ENCODE results near the gene SLC35F1. TPM values are rescaled to one million over a fixed set of nuclear protein-coding genes. Genes with fewer than 3 reads are reported as not detected.

SLC35F1 gene
- total and polyA plus RNA-seq, 2 donors = 0.92 to 9.1 TPM

- DNase-seq (ENCODE audit: extremely low spot score) = no peak
- H3K4me3 ChIP-seq (ENCODE audit: low read depth, low read length) = no peak overlapping the region
- H3K27ac ChIP-seq (ENCODE audit: low read depth) = no peak overlapping the region
- 91% methylated on average over 1 of the region's 1 CpG for WGBS
- no peaks in the 10 kb centered on the region for H3K4me1 ChIP-seq (ENCODE audit: insufficient read depth)
- H3K36me3 ChIP-seq (ENCODE audit: insufficient read depth) = no peaks in the 10 kb centered on the region
Observed at GRCh38 chr6:117911660-117912059, 4.6 kb downstream of the SLC35F1 start.

DNA sequence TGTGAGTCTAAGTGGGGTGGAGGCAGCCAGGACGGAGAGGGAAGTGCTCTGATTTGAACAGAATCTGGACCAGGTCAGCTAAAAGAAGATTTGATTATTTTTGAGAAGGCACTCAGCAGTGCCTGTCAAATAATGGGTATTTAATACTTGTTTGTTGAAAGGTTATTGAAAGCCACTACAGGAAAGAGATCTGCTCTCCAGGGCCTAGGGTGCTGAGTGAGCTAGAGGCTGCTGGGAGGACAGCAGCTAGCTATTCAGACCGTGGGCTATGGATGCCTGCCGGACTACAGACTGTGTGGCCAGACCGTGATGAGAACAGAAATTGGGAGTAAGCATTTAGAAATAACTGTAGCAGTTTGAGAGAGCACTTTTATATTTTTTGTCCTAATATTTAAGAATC, 8.8 kb downstream of the SLC35F1 start:
- Histone ChIP-seq H3K36me3 (ENCODE audit: insufficient read depth) (no peaks in the 10 kb centered on the region), H3K27ac (ENCODE audit: low read depth) (no peak overlapping the region), H3K4me1 (ENCODE audit: insufficient read depth) (no peaks in the 10 kb centered on the region), H3K4me3 (ENCODE audit: low read depth, low read length) (no peak overlapping the region)
- DNase-seq (ENCODE audit: extremely low spot score) = no peak
- 63% methylated on average over 4 of the region's 4 CpGs for WGBS

GRCh38 chr6:117916483-117916882, 9.4 kb downstream of the SLC35F1 start:
- WGBS = 93% methylated on average over 1 of the region's 1 CpG
- Histone ChIP-seq H3K4me1 (ENCODE audit: insufficient read depth) (no peaks in the 10 kb centered on the region), H3K4me3 (ENCODE audit: low read depth, low read length) (no peak overlapping the region), H3K36me3 (ENCODE audit: insufficient read depth) (no peaks in the 10 kb centered on the region), H3K27ac (ENCODE audit: low read depth) (no peak overlapping the region)
- DNase-seq (ENCODE audit: extremely low spot score) = no peak

GRCh38 chr6:117917176-117917575, 10.1 kb downstream of the SLC35F1 start:
- Histone ChIP-seq H3K27ac (ENCODE audit: low read depth) (no peak overlapping the region), H3K4me3 (ENCODE audit: low read depth, low read length) (no peak overlapping the region), H3K4me1 (ENCODE audit: insufficient read depth) (no peaks in the 10 kb centered on the region), H3K36me3 (ENCODE audit: insufficient read depth) (no peaks in the 10 kb centered on the region)
- WGBS = 77% methylated on average over 2 of the region's 2 CpGs
- no peak for DNase-seq (ENCODE audit: extremely low spot score)

DNA sequence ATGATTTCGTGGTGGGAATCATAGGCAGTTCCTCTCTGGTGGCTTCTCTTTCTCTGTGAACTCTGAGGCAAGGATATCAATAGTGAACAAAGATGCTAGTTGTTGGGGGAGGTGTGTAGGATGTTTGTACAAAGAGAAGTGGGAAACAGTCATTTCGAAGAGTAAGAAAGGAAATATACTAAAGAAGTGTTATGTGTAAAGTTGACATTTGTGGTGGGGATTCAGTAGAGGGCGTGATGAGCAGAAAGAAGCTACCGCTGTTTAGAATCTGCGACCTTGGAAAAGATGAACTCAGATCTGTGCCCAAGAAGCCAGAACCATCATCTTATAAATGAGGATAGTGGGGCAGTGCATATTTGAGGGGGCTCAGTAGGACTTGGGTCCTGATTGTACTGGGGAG, 11.4 kb downstream of the SLC35F1 start:
- no peak for DNase-seq (ENCODE audit: extremely low spot score)
- 66% methylated on average over 5 of the region's 5 CpGs for WGBS

DNA sequence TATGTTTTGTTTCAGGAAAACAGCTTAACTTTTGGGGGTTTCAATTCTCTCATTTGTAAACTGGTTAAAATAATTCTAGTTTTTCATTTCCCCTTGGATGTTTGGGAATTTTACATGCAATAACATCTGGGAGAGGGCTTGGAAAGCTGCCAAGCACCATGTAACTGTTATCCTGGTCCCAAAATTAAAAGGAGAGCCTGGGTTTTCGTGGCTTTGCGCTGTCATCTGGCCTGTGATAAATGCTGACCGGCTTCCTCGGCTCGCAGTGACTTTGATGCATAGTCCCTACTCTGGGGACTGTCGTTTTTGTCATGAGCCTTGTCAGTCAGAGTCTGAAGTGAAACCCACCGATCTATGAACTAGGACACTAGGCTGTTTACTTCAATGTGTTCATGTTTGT, 12.2 kb downstream of the SLC35F1 start:
- H3K36me3 ChIP-seq (ENCODE audit: insufficient read depth) = no peaks in the 10 kb centered on the region
- H3K27ac ChIP-seq (ENCODE audit: low read depth) = no peak overlapping the region
- DNase-seq (ENCODE audit: extremely low spot score) = no peak
- 11% methylated on average over 7 of the region's 7 CpGs for WGBS
- no peaks in the 10 kb centered on the region for H3K4me1 ChIP-seq (ENCODE audit: insufficient read depth)
- H3K4me3 ChIP-seq (ENCODE audit: low read depth, low read length) = no peak overlapping the region

More for the DNA sequence above, 11.4 kb downstream of the SLC35F1 start:
- no peaks in the 10 kb centered on the region for H3K36me3 ChIP-seq (ENCODE audit: insufficient read depth)
- no peak overlapping the region for H3K4me3 ChIP-seq (ENCODE audit: low read depth, low read length)
- H3K4me1 ChIP-seq (ENCODE audit: insufficient read depth) = no peaks in the 10 kb centered on the region
- H3K27ac ChIP-seq (ENCODE audit: low read depth) = no peak overlapping the region

GRCh38 chr6:117919775-117920729, 13.0 kb downstream of the SLC35F1 start:
- no peaks in the 10 kb centered on the region for H3K4me1 ChIP-seq (ENCODE audit: insufficient read depth)
- WGBS = 2% methylated on average over 39 of the region's 39 CpGs
- H3K27ac ChIP-seq (ENCODE audit: low read depth) = no peak overlapping the region
- DNase-seq (ENCODE audit: extremely low spot score) = no peak
- no peaks in the 10 kb centered on the region for H3K36me3 ChIP-seq (ENCODE audit: insufficient read depth)
- peak overlapping the region; percentile 15 for H3K4me3 ChIP-seq (ENCODE audit: low read depth, low read length)

- H3K27ac ChIP-seq (ENCODE audit: low read depth) = no peak overlapping the region
- no peaks in the 10 kb centered on the region for H3K36me3 ChIP-seq (ENCODE audit: insufficient read depth)
- H3K4me3 ChIP-seq (ENCODE audit: low read depth, low read length) = no peak overlapping the region
- WGBS = 73% methylated on average over 2 of the region's 2 CpGs
- H3K4me1 ChIP-seq (ENCODE audit: insufficient read depth) = no peaks in the 10 kb centered on the region
- DNase-seq (ENCODE audit: extremely low spot score) = no peak
Observed at GRCh38 chr6:117924690-117925089, 17.6 kb downstream of the SLC35F1 start.

- 90% methylated on average over 3 of the region's 3 CpGs for WGBS
- Histone ChIP-seq H3K4me3 (ENCODE audit: low read depth, low read length) (no peak overlapping the region), H3K4me1 (ENCODE audit: insufficient read depth) (no peaks in the 10 kb centered on the region), H3K27ac (ENCODE audit: low read depth) (no peak overlapping the region), H3K36me3 (ENCODE audit: insufficient read depth) (no peaks in the 10 kb centered on the region)
- no peak for DNase-seq (ENCODE audit: extremely low spot score)
Observed at GRCh38 chr6:117927866-117928265, 20.8 kb downstream of the SLC35F1 start.

- Histone ChIP-seq H3K36me3 (ENCODE audit: insufficient read depth) (no peaks in the 10 kb centered on the region), H3K4me3 (ENCODE audit: low read depth, low read length) (no peak overlapping the region), H3K4me1 (ENCODE audit: insufficient read depth) (no peaks in the 10 kb centered on the region), H3K27ac (ENCODE audit: low read depth) (no peak overlapping the region)
- DNase-seq (ENCODE audit: extremely low spot score) = no peak
- 81% methylated on average over 4 of the region's 4 CpGs for WGBS
Observed at GRCh38 chr6:117928833-117929232, 21.8 kb downstream of the SLC35F1 start.

GRCh38 chr6:117929501-117929900, 22.4 kb downstream of the SLC35F1 start:
- Histone ChIP-seq H3K4me1 (ENCODE audit: insufficient read depth) (no peaks in the 10 kb centered on the region), H3K36me3 (ENCODE audit: insufficient read depth) (no peaks in the 10 kb centered on the region), H3K4me3 (ENCODE audit: low read depth, low read length) (no peak overlapping the region), H3K27ac (ENCODE audit: low read depth) (no peak overlapping the region)
- no peak for DNase-seq (ENCODE audit: extremely low spot score)
- 77% methylated on average over 1 of the region's 1 CpG for WGBS

DNA sequence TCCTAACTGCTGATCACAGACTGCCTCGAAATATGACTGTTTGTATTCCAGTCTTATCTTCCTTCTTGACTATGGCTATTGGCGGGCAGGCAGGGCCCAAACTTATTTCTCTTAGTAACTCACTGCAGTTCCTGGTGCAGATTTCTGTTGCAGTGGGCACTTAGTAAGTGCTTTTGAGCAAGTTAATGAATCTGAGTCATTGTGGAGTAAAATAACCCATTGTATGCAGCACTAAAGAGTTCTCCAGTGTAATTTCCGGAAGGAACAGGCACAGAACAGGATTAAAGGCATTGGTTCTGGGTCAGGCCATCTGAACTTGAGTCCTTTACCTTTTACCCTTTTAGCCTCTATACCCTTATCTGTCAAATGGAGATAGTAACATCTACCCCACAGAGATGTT, 23.6 kb downstream of the SLC35F1 start:
- 76% methylated on average over 3 of the region's 3 CpGs for WGBS
- H3K27ac ChIP-seq (ENCODE audit: low read depth) = no peak overlapping the region
- H3K36me3 ChIP-seq (ENCODE audit: insufficient read depth) = no peaks in the 10 kb centered on the region
- no peaks in the 10 kb centered on the region for H3K4me1 ChIP-seq (ENCODE audit: insufficient read depth)
- H3K4me3 ChIP-seq (ENCODE audit: low read depth, low read length) = no peak overlapping the region
- DNase-seq (ENCODE audit: extremely low spot score) = no peak

DNA sequence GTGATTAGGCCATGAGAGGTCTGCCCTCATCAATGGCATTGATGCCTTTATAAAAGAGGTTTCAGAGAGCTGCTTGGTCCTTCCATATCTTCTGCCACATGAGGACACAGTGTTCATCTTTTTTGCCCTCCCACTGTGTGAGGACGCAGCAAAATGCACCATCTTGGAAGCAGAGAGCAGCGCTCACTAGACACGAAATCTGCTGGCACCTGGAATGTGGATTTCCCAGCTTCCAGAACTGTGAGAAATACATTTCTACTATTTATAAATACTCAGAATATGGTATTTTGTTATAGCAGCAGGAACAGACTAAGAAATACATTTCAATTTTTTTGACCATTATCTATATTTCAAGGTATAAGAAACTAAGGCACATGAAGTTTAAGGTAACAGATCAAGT, 24.9 kb downstream of the SLC35F1 start:
- 89% methylated on average over 3 of the region's 3 CpGs for WGBS
- DNase-seq (ENCODE audit: extremely low spot score) = no peak
- Histone ChIP-seq H3K27ac (ENCODE audit: low read depth) (no peak overlapping the region), H3K36me3 (ENCODE audit: insufficient read depth) (no peaks in the 10 kb centered on the region), H3K4me3 (ENCODE audit: low read depth, low read length) (no peak overlapping the region), H3K4me1 (ENCODE audit: insufficient read depth) (no peaks in the 10 kb centered on the region)

- no peak for DNase-seq (ENCODE audit: extremely low spot score)
- WGBS = 37% methylated on average over 3 of the region's 3 CpGs
Observed at GRCh38 chr6:117932676-117933075, 25.6 kb downstream of the SLC35F1 start.

More at GRCh38 chr6:117932676-117933075, 25.6 kb downstream of the SLC35F1 start:
- no peaks in the 10 kb centered on the region for H3K36me3 ChIP-seq (ENCODE audit: insufficient read depth)
- no peak overlapping the region for H3K27ac ChIP-seq (ENCODE audit: low read depth)
- no peaks in the 10 kb centered on the region for H3K4me1 ChIP-seq (ENCODE audit: insufficient read depth)
- no peak overlapping the region for H3K4me3 ChIP-seq (ENCODE audit: low read depth, low read length)

Measured in urinary bladder (tissue), 4 donors.